SU-DHL-6 (cell line): Measurements from ENCODE around the gene IDH3G.

Experiments used
- H2AFZ ChIP-seq: fragments of 200-600 bp; sonication (generic); 2 replicates; pipeline ENCODE4 v1.6.1; 2014; ENCODE audit warnings: low read depth, mild to moderate bottlenecking, moderate library complexity, mixed read lengths, antibody characterized with exemption, low read length; ENCODE audit not compliant: severe bottlenecking
- H3F3A ChIP-seq: fragments of 200-600 bp; shearing (Covaris generic); 2 replicates; pipeline ENCODE4 v1.6.0; 2016; ENCODE audit warnings: antibody characterized with exemption, mild to moderate bottlenecking; ENCODE audit not compliant: insufficient read depth
- H3K27ac ChIP-seq: fragments of 200-600 bp; sonication (generic); 2 replicates; pipeline ENCODE4 v1.5.1; 2016; ENCODE audit warnings: low read depth, mild to moderate bottlenecking, low read length, moderate library complexity, mixed read lengths
- H3K27me3 ChIP-seq: fragments of 200-600 bp; sonication (generic), shearing (Covaris generic); 2 replicates; pipeline ENCODE4 v1.6.0; 2014; ENCODE audit warnings: mild to moderate bottlenecking, low read length
- H3K36me3 ChIP-seq: fragments of 200-600 bp; sonication (generic); 2 replicates; pipeline ENCODE4 v1.6.1; 2014; ENCODE audit warnings: mild to moderate bottlenecking, low read length, mixed read lengths
- H3K4me2 ChIP-seq: fragments of 300-600, 200-600 bp; shearing (Covaris generic), sonication (generic); 2 replicates; pipeline ENCODE4 v1.6.0; 2014; ENCODE audit warnings: low read length, low read depth, mild to moderate bottlenecking; ENCODE audit not compliant: poor library complexity, severe bottlenecking
- H3K4me3 ChIP-seq: fragments of 200-600 bp; sonication (generic); 2 replicates; pipeline ENCODE4 v1.5.1; 2014; ENCODE audit warnings: antibody characterized with exemption, low read length, mild to moderate bottlenecking, mixed read lengths; ENCODE audit not compliant: insufficient read depth, poor library complexity, severe bottlenecking
- H3K79me2 ChIP-seq: fragments of 200-600 bp; sonication (generic); 2 replicates; pipeline ENCODE4 v1.6.1; 2014; ENCODE audit warnings: mild to moderate bottlenecking, low read length, moderate library complexity; ENCODE audit not compliant: insufficient read depth
- H3K9ac ChIP-seq: fragments of 200-600 bp; sonication (generic); 2 replicates; pipeline ENCODE4 v1.7.0; 2014; ENCODE audit warnings: mild to moderate bottlenecking, low read length
- H3K9me2 ChIP-seq: fragments of 200-600 bp; sonication (generic); replicated peaks from 2 replicates; pipeline ENCODE4 v1.6.1; 2014; ENCODE audit warnings: low read length; ENCODE audit not compliant: insufficient read depth
- H3K9me3 ChIP-seq: fragments of 200-600 bp; sonication (generic); 2 replicates; pipeline ENCODE4 v1.6.1; 2014; ENCODE audit warnings: low read length, mixed read lengths; ENCODE audit not compliant: insufficient read depth
- H4K20me1 ChIP-seq: fragments of 200-600 bp; sonication (generic); 2 replicates; pipeline ENCODE4 v1.6.1; 2014; ENCODE audit warnings: low read depth, mild to moderate bottlenecking, antibody characterized with exemption, low read length, moderate library complexity, mixed read lengths
- CTCF ChIP-seq: fragments of 200-600 bp; sonication (generic); IDR thresholded peaks from one replicate; pipeline ENCODE4 v1.5.1; 2017; ENCODE audit warnings: antibody characterized with exemption, mild to moderate bottlenecking, low read length, moderate library complexity; ENCODE audit not compliant: insufficient read depth, poor library complexity, severe bottlenecking
- EZH2phosphoT487 ChIP-seq: fragments of 200-600 bp; sonication (generic), shearing (Covaris generic); conservative IDR thresholded peaks from 2 replicates; pipeline ENCODE4 v1.6.1; 2018; ENCODE audit warnings: mild to moderate bottlenecking, antibody characterized with exemption, low read length, moderate library complexity, mixed read lengths

IDH3G gene

GRCh38 chrX:153775293-153776119 is 18.7 kb downstream of the IDH3G start:
- H3K9me3 ChIP-seq: no peaks in the 10 kb centered on the region
- H3K27me3 ChIP-seq: no peaks in the 10 kb centered on the region
- H3K9me2 ChIP-seq: no peaks in the 10 kb centered on the region
- H3F3A ChIP-seq: no peaks in the 10 kb centered on the region
- no peaks in the 10 kb centered on the region for H3K36me3 ChIP-seq
- H3K4me3 ChIP-seq: no peak overlapping the region
- H4K20me1 ChIP-seq: no peaks in the 10 kb centered on the region; the same call in 1 of the 2 replicates
- no peaks in the 10 kb centered on the region for H3K79me2 ChIP-seq
- TF ChIP-seq CTCF (no peak), EZH2phosphoT487 (no peak)
- no peak overlapping the region for H3K27ac ChIP-seq
- no peak overlapping the region for H3K9ac ChIP-seq
- no peak overlapping the region for H2AFZ ChIP-seq
- H3K4me2 ChIP-seq: no peak overlapping the region

GRCh38 chrX:153774576-153775292 is 19.4 kb downstream of the IDH3G start:
- no peak overlapping the region for H2AFZ ChIP-seq
- H3F3A ChIP-seq: no peaks in the 10 kb centered on the region
- H3K27ac ChIP-seq: no peak overlapping the region
- H3K9me2 ChIP-seq: no peaks in the 10 kb centered on the region
- no peaks in the 10 kb centered on the region for H3K79me2 ChIP-seq
- H3K36me3 ChIP-seq: no peaks in the 10 kb centered on the region
- H4K20me1 ChIP-seq: no peaks in the 10 kb centered on the region
- no peaks in the 10 kb centered on the region for H3K27me3 ChIP-seq
- no peak overlapping the region for H3K4me2 ChIP-seq
- TF ChIP-seq EZH2phosphoT487: no peak
- TF ChIP-seq CTCF: no peak
- H3K9ac ChIP-seq: no peak overlapping the region
- H3K9me3 ChIP-seq: no peaks in the 10 kb centered on the region
- no peak overlapping the region for H3K4me3 ChIP-seq

- Histone ChIP-seq H3K79me2 (no peaks in the 10 kb centered on the region), H3K27ac (no peak overlapping the region), H3K4me3 (no peak overlapping the region), H3K9ac (no peak overlapping the region), H3K27me3 (no peaks in the 10 kb centered on the region), H3K9me3 (no peaks in the 10 kb centered on the region), H3F3A (no peaks in the 10 kb centered on the region), H2AFZ (no peak overlapping the region), H3K4me2 (no peak overlapping the region), H3K9me2 (no peaks in the 10 kb centered on the region), H4K20me1 (no peaks in the 10 kb centered on the region), H3K36me3 (no peaks in the 10 kb centered on the region)
- TF ChIP-seq CTCF: no peak
- no peak for TF ChIP-seq EZH2phosphoT487
Observed at GRCh38 chrX:153773741-153774575, 20.2 kb downstream of the IDH3G start.
